LoVo (cell line): ENCODE data around the gene B4GALT7.

ENCODE experiments used
- DNase-seq: peaks from one replicate; pipeline ENCODE4 v3.0.0-alpha.2; 2016; ENCODE audit warnings: low spot score

The B4GALT7 gene

DNA sequence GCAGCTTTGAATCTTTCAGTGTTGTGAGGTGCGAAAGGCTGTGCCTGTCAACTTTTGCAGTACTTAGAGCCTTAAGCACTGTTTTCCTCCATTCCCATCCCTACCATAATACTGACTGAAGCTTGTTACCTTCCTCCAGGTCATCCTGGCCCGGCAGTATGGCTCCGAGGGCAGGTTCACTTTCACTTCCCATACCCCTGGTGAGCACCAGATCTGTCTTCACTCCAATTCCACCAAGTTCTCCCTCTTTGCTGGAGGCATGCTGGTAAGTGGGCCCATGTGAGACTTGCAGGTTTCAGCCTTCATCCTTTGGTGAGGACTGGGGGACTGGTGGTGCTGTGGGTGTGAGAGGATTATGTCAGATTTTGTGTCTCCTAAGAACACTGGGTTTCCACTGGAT is 6.4 kb upstream of the B4GALT7 start:
- no peak for DNase-seq

DNA sequence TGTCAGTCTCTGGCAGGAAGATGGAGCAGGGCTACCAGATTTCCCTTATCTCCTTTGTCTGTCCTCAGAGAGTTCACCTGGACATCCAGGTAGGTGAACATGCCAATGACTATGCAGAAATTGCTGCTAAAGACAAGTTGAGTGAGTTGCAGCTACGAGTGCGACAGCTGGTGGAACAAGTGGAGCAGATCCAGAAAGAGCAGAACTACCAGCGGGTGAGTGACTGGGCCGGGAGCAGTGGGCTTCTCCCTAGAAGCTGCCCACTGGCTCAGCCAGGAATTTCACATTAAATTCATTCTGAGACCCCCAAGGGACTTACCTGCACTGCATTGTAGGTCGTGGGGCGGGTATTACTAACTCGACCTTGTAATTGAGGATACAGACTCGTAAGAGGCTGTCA is 5.9 kb upstream of the B4GALT7 start:
- DNase-seq: no peak

DNA sequence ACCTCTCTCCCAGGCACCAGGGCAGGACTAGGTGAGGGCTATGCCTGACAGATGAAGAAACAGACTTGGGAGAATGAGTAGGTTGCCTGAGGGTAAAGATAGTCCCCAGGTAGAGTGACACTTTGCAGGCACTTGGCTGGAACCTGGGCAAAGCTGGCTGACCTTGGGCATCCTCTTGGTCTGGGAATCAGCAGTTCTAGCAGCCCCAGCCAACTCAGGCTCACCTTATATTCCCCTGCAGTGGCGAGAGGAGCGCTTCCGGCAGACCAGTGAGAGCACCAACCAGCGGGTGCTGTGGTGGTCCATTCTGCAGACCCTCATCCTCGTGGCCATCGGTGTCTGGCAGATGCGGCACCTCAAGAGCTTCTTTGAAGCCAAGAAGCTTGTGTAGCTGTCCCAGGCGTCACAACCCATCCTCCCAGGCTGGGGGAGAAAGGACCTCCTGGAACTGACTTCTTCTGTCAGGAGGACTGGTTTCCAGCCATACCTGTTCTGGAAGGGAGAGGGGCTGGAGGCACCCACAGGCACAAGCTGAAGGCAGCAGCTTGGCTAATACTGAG is 4.8 kb upstream of the B4GALT7 start:
- no peak for DNase-seq

DNA sequence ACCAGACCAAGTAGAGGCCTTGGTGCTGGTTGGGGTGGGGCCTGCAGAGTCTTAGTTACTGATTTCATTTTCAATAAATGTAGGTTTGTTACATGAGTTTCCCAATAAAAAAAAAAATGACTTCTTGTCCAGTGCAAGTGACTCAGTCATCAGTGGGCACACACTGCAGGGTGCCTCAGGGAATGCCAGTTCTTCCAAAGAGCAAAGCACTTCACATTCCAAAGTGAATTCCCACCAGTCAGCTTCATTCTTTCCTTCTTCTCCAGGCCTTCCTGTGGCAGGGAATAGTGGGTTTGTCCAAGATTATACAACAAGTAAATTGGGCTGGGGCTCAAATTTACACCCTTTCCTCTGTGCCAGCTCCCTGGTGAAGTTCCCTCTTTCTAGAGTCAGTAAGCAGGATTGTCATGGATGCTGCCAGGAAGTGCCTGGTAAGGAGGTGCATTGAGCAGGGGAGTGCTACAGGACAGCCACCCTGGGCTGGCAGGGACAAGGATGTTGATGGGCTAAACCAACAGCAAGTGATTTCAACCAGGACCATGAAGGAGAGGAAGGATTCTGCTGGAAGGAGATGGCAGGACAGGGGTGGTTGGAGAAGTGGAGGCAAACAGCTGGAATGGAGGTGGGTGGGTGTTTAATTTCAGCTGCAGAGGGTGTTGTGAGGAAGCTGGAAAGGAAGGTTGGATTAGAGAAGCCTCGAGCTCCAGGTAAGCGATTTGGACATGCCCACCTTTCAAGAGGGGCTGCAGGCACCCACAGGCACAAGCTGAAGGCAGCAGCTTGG is 3.7 kb upstream of the B4GALT7 start:
- DNase-seq: no peak

DNA sequence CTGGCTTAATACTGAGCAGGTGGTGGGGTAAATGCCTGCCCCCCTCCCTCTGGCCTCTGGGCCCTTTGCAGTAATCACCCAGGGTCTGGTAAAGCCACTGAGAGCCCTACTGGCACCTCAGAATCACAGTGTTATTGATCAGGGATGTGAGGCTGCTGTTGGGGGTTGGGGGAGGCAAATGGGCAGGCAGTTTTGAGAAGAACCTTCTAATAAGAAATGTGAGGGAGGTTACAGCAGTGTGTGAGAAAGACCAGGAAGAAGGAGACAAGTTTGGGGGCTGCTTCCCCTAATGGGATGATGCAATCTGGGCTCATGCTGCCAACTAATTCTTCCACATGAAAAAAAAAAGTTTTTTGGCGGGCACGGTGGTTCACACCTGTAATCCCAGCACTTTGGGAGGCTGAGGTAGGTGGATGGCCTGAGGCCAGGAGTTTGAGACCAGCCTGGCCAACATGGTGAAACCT is 3.1 kb upstream of the B4GALT7 start:
- no peak for DNase-seq

DNA sequence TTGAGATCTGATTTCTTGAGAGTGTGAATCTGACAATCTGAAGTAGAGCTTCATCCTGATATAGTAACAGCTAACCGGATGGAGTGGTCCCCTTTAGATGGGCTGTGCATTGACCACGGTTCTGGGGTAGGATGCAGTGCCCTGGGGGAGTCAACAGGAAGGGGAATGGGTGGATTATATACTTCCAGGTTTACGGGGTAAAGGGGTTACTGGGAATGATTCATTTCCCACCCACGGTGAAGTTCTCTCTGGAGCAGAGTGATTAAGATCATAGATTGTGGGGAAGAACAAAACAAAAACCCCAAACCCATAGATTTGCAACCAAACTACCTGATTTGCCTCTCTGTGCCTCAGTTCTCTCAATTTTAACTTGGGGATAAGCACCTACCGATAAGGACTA is 1.5 kb upstream of the B4GALT7 start:
- DNase-seq: no peak

DNA sequence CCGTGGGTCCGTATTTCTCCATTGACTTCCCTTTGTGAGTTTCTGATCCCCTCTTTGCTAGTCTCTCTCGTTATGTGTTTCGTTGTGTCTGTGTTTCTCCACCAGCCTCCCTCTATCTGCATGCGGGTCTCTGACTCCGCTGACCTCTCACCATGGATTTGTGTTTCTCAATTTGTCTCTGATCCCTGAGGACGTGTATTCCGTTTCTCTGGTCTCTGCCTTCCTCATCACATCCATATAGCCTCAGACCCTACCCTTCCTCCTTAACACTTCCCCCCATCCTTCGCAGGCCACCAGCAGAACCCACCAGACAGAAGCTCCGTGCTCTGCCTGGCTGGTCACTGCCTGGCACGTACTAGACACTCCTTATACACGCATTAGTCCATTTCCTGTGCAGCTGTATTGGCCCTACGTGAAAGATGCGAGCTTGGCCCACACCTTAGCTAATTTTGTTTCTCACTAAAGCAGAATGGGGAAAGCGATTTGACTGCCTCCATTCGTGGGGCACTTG is 631 bp downstream of the B4GALT7 start:
- no peak for DNase-seq

DNA sequence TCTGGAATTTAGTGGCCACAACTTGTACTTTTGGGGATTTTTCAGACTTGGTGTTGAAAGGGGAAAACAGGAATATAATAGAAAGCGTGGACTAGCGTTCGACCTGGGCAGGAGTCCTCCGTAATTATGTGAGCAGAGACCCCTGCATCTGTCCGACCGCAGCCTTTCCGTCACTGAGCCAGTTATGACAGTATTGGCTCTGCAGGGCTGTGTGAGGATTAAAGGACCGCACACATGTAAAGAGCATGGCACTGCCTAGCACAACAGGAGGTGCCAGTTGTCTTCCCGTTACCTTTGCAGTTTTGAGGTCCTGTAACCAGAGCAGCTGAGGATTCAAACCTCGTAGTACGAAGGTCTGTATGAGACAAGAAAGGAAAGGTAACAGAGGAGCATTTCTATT is 1.2 kb downstream of the B4GALT7 start:
- DNase-seq: no peak

DNA sequence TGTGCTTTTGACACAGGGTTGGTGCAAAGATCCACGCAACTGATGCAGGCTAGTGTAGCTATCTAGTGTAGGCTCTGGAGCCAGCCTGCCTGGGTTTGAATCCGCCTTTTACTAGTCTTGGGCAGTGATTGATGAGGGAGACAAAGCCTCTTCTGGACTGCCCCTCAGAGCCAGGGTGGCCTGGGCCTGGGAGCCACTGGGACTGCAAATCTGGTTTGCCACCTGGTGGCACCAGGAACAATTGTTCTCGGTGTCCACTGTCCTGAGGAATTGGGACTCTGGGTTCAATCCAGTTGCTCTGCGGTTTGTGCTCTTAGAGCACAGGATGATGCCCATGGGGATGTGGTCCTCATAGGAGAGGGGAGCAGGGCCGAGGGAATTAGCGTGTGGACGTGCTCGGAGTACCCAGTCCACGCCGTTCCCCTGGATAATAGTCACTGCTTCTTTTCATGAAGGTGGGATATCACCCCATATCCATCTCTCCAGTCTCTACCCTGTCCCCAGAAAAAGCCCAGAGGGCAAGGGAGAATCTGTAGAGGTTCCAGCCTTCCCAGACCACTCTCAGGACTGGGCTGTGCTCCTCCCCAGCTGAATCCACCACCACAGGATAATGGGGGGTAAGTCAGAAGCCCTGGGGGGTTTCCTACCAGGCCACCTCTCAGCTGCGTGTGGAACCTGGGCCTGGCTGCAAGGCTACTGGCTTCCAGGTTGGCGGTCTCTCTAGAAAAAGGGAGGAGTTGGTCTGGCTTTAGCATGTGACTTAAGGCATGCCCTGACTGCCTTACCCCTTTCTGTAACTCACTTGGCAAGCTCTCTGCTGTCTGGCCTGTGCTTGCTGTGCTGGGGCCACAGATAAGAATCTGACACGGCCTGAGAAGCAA is 1.9 kb downstream of the B4GALT7 start:
- no peak for DNase-seq

DNA sequence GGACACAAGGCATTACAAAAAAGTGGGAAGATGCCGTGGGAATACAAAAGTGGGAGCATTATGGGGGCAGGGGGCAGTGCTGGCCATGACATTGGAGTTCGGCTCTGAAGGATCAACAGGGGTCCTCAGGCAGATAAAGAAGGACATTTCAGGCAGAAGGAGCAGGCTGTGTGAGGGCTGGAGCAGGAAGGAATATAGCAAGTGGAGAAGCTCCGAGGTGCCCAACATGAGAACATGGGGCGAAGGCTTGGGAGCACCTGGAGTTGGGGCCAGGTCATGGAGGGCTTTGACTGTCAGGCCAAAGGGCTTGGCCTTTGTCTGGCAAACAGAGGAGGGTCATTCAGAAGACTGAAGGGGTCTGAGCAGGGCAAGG is 2.5 kb downstream of the B4GALT7 start:
- DNase-seq: no peak

DNA sequence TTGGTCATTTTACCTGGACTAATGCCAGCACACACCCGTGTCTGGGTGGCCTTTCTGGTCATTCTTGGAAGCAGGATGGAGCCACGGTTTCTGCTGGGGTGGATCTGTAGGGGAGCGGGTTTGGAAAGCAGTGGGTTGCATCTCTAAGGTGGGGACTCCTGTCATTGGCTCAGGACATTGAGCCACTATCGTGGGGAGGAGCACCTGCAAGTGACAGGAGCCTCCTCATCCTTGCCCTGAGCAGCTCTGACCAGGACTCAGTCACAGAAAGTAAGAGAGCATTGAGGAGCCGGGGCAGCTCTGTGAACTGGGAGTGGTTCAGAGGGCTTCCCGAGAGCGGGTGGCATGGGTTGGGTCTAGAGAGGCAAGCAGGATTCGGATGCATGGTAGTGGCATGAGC is 3.7 kb downstream of the B4GALT7 start:
- no peak for DNase-seq

DNA sequence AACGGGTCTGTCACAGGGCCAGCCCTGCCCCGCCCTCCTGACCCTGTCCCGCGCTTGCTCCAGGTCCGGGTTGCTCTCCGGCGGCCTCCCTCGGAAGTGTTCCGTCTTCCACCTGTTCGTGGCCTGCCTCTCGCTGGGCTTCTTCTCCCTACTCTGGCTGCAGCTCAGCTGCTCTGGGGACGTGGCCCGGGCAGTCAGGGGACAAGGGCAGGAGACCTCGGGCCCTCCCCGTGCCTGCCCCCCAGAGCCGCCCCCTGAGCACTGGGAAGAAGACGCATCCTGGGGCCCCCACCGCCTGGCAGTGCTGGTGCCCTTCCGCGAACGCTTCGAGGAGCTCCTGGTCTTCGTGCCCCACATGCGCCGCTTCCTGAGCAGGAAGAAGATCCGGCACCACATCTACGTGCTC is 4.2 kb downstream of the B4GALT7 start:
- peak; percentile 48 for DNase-seq

DNA sequence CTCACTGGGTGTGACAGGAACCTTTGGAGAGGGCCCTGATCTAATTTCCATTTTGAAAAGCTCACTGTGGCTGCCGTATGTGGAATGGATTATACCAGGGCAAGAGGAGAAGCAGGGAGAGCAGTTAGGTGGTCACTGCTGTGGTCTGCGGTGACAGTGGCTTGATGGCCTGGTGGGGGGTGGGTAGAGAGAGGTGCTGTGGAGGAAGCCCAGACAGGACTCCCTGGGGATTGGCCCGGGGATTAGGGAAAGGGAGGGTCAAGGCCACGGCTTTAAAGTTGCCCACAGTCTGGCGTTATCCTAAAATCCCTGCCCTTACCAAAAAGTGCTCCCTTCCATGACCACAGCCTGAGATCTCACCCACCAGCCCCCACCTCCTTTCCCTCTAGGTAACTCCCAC is 4.7 kb downstream of the B4GALT7 start:
- no peak for DNase-seq

DNA sequence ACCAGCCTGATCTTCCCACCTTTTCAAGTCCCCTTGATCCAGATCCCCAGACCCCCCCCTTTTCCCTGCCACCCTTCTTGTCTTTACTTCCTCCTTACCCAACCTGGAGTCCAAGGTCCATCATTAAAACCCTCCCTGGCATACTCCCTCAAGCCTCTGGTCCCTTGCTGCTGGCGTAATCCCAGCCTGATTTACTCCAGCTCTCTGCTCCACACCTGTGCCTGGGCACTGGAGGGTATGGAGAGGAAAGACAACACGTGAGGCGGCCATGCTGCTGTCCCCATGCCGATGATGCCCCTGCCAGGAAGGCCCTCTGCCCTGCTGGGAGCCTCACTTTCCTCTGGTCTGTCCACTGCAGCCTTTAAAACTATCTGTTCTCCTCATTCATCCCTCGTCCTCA is 5.1 kb downstream of the B4GALT7 start:
- DNase-seq: no peak

DNA sequence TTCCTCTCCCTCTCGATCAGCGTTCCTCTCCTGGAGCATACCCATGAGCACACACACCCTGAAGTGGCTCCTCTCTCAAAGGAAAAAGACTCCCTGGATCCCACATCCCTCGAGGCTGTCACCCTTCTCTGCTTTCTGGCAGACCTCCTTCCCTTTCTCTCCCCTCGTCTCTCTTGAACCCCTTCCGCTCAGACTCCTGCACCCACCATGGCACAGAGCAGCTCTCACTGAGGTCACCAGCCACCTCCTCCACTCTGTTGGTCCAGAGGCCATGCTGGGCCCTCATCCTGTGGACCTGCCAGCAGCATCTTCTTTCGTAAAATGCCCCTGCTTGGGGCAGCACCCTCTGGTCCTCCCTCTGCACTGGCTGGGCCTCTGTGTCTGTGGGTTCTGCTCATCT is 5.7 kb downstream of the B4GALT7 start:
- DNase-seq: no peak

DNA sequence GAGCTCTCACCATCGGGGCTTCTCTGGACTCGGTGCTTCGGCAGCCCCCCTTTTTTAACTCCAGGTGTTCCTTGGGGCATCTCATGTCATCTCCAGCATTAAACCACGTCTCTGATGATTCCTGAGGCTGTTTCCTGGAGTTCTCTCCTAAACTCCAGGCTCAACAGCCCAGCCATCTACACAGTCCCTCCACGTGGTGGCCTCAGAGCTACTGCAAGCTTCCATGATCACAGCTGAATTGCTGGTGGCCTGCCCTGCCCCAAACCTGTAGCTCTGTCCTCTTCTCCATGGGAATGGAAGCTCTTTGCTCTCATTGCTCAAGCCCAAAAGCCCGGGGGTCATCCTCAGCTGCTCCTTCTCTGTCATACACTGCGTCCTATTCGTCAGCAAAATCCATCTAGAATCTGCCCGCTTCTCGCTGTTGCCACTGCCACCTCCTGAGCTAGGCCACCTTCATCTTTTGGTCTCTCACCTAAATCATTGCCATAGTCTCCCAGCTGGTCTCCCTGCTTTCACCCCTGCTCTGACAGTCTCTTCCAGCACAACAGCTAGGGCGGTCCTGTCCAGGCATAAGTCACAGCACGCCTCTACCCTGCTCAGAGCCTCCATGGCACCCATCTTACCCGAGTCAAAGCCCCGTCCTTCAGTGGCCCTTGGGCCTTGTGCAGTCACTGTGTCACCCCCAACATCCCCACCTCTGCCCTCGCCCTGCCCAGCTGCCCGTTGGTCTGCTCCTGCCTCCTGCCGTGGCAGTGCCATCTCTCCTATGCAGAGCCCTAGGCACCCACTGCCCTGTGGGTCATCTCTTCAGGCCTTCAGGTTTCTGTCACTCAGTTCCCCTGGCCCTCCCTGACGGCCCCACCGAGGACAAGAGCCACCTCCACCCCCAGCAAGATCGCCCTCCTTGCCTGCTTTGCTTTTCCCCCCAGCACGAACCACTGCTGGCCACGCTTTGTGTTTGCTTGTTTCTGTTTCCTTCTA is 6.4 kb downstream of the B4GALT7 start:
- no peak for DNase-seq

DNA sequence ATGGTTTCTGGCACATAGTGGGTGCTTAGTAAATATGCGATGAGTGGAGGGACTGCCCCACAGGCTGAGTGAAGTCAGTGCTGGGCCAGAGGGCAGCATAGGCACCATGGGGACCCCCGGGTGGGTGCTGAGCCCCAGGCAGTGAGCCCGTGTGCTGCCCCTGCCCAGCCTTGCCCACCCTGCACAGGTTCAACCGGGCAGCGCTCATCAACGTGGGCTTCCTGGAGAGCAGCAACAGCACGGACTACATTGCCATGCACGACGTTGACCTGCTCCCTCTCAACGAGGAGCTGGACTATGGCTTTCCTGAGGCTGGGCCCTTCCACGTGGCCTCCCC is 7.2 kb downstream of the B4GALT7 start:
- DNase-seq: no peak

DNA sequence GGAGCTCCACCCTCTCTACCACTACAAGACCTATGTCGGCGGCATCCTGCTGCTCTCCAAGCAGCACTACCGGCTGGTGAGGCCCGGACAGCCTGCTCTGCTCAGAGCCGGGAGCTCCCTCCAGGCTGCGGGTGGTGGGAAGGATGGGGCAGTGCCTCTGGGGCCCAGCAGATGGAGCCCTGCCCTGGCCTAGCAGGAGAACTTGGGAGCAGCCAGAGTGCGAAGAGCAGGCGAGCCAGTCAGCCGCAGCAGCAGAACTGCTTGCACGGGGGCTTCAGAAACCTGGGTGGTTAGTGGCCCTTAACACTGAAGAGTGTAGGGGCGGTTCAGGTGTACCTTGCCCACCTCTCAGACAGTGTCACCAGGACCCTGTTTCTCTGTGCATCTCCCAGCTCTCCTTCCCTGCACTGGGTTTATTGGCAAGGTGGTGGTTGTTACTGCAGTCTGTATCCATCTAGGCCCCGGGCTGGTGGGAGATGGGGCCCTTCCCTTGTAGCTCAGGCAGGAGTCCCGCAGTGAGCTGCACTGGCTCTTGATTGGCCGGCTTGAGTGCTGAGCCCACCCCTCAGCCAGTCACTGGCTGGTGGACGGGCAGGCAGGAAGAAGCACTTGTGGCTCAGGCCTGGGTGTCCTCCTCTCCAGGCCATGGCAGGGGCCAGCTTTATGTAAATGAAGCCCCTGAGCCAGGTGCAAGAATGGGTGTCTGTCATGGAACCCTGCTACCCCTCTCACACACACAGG is 7.7 kb downstream of the B4GALT7 start:
- peak; percentile 20 for DNase-seq

DNA sequence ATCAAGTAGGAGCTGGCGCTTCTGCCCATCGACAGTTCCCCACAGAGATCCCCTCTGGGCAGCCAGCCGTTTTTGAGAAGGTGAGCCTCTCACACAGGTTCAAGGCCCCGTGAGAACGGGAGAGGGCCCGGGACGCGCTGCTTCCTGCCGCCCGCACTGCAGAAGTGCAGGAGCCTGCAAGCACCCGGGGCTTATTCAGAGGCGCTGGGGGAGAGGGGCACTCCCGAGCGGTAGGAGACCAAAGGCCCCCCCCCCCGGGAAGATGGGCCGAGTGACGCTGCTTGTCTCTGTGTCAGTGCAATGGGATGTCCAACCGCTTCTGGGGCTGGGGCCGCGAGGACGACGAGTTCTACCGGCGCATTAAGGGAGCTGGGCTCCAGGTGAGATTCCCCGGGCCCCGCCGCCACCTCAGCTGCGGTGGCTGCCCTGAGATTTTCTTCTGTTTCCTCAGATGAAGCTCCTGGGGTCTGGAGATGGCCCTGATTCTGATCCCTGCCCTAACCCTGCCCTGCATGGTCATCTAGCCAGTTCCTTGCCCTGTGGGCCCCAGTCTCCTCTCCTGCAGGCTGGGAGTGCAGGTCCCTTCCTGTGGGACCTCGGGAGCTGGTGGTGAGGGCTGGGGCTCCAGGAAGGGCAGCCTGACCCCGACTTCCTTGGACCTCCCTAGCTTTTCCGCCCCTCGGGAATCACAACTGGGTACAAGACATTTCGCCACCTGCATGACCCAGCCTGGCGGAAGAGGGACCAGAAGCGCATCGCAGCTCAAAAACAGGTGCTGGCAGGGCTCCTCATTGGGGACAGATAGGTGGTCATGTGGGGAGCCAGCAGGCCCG is 8.5 kb downstream of the B4GALT7 start:
- DNase-seq: no peak
